Measurements from ENCODE around the gene LPIN3. TPM values are rescaled to one million over a fixed set of nuclear protein-coding genes. Genes with fewer than 3 reads are reported as not detected.

LPIN3 gene
- total RNA-seq, 1 donor from 2014 or later: 0.60 TPM

DNA sequence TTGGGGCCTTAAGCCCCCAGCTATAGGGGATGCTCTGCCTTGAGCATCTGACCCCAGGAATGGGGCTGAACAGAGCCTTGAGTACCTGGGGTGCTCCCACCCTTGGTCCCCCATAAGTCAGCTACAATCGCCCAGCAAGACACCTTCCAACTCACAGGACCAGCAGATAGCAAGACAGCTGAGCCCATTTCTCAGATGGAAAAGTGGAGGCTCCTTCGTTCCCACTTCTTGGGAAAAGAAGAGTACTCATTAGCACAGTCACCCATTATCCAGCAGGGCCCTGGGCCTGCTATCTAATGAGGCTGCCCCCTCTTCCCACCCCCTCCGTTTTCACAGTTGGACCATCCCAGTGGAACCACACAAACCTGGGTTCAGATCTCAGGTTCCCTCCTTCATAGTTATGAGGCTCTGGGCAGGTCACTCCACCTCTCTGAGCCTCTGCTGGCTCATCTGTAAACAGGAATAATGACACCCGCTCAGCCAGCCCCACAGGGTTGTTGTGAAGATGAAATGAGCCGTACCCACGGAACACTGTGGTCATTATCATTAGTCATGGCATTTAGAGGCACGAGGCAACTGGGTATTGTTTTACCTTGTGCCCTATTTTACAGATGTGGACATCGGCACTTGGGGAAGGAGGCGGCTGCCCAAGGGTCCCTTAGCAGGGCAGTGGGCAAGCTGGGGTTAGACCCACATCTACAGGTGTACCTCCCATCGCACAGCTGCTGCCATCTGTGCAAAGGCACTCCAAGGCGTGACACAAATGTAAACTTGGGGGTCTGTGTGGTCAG lies 4.5 kb downstream of the LPIN3 start:
- intact Hi-C loops (cut with micrococcal nuclease): no loop called here
- ChIA-PET CTCF (interaction anchor here (9.1 kb wide), 1 partner anchor 173 kb away, joined by 161 read pairs; no protein-coding TSS in a partner anchor), POLR2A (interaction anchor here (0.7 kb wide), 1 partner anchor 14 kb away, joined by 3 read pairs; no protein-coding TSS in a partner anchor)

DNA sequence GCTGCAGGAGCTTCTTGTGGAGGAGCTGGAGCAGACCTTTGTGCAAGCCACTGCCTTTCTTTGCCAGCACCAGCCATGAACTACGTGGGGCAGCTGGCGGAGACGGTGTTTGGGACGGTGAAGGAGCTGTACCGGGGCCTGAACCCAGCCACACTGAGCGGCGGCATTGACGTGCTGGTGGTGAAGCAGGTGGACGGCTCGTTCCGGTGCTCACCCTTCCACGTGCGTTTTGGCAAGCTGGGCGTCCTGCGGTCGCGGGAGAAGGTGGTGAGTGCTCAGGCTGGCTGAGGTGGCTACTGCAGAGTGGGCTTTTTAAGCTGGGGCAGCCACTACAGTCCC lies 5.1 kb downstream of the LPIN3 start:
- POLR2A ChIA-PET: no interaction called here
- Mint-ChIP-seq H3K27me3 (no peaks in the 10 kb centered on the region), H3K9me3 (no peaks in the 10 kb centered on the region), H3K36me3 (ENCODE audit: low read depth) (no peaks in the 10 kb centered on the region), H3K27ac (no peak overlapping the region), H3K4me3 (no peak overlapping the region), H3K4me1 (no peaks in the 10 kb centered on the region)
- CTCF ChIA-PET: no interaction called here
- no peak for ATAC-seq (ENCODE audit: low read depth)
- no peak for DNase-seq
- no peak for TF ChIP-seq CTCF (IDR thresholded peaks at IDR 0.05)
- intact Hi-C loops (cut with micrococcal nuclease): no loop called here

More for the DNA sequence above, 4.5 kb downstream of the LPIN3 start:
- Mint-ChIP-seq H3K4me3 (no peak overlapping the region), H3K27ac (no peak overlapping the region), H3K9me3 (no peaks in the 10 kb centered on the region), H3K27me3 (no peaks in the 10 kb centered on the region), H3K4me1 (peaks cover 6% of the 10 kb centered on the region), H3K36me3 (ENCODE audit: low read depth) (no peaks in the 10 kb centered on the region)
- no peak for TF ChIP-seq CTCF (IDR thresholded peaks at IDR 0.05)
- DNase-seq (no peak), ATAC-seq (ENCODE audit: low read depth) (no peak)

DNA sequence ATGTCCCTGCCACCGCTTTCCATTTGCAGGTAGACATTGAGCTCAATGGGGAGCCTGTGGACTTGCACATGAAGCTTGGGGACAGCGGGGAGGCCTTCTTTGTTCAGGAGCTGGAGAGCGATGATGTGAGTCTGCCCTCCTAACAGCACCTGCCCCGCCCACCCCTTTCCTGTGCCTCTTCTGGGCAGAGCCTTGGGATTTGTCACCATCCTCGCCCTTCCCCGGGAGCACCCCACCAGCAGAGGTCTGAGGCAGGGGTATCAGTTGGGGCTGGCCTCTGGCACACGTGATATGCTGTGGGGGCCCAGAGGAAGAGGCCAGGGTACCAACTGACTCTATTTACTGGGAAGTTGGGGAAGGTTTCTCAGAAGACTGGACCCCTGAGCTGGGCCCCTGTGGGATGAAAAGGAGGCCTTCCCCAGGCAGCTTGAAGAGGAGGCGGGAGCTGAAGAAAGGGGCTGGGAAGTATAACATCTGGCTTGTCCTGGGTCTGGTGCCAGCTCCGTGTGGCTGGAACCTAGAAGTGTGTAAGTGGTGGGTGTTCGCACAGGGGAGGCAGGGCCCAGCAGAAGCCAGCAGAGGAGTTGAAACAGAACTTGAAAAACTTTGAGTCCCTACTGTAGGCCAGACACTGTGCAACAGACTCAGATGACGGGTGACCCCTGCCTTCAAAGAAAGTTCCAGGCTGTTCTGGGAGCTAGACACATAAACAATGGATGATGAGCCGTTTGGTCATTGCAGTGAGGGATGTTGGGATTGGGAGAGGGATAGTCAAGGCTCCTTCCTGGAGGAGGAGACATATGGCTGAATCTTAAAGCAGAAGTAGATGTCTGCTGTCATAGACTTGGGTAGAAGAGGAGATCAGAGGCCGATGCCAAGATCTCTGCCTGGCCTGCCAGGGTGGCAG lies 7.2 kb downstream of the LPIN3 start:
- intact Hi-C loops (cut with micrococcal nuclease): no loop called here
- Mint-ChIP-seq H3K4me1 (no peaks in the 10 kb centered on the region), H3K4me3 (no peak overlapping the region), H3K27me3 (no peaks in the 10 kb centered on the region), H3K36me3 (ENCODE audit: low read depth) (no peaks in the 10 kb centered on the region), H3K27ac (no peak overlapping the region), H3K9me3 (no peaks in the 10 kb centered on the region)
- ATAC-seq (ENCODE audit: low read depth) (no peak), DNase-seq (no peak)
- POLR2A ChIA-PET: no interaction called here
- CTCF ChIA-PET: no interaction called here
- TF ChIP-seq CTCF (IDR thresholded peaks at IDR 0.05): no peak

GRCh38 chr20:41348430-41349172 lies 8.0 kb downstream of the LPIN3 start:
- no peaks in the 10 kb centered on the region for H3K27me3 Mint-ChIP-seq
- ChIA-PET CTCF (no interaction called here), POLR2A (no interaction called here)
- H3K4me3 Mint-ChIP-seq: no peak overlapping the region
- H3K9me3 Mint-ChIP-seq: no peaks in the 10 kb centered on the region
- H3K4me1 Mint-ChIP-seq: no peaks in the 10 kb centered on the region
- DNase-seq: no peak
- intact Hi-C loops (cut with micrococcal nuclease): no loop called here
- H3K36me3 Mint-ChIP-seq (ENCODE audit: low read depth): no peaks in the 10 kb centered on the region
- no peak for TF ChIP-seq CTCF (IDR thresholded peaks at IDR 0.05)
- no peak overlapping the region for H3K27ac Mint-ChIP-seq
- no peak for ATAC-seq (ENCODE audit: low read depth)

DNA sequence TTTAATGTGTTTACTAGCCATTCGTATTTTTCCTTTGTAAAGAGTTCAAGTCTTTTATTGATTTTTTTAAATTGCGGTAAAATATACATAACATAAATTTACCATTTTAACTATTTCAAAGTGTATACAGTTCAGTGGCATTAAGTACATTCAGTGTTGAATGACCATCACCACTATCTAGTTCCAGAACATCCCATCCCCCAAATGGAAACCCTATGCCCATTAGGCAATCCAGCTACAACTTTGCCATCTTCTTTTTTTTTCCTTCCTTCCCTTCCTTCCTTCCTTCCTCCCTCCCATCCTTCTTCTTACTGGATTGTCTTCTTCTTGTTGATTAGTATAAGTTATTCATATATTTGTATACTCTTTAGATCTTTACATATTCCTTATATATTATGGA lies 8.6 kb downstream of the LPIN3 start:
- Mint-ChIP-seq H3K4me1 (no peaks in the 10 kb centered on the region), H3K4me3 (no peak overlapping the region), H3K27me3 (no peaks in the 10 kb centered on the region), H3K9me3 (no peaks in the 10 kb centered on the region), H3K36me3 (ENCODE audit: low read depth) (no peaks in the 10 kb centered on the region), H3K27ac (no peak overlapping the region)
- ChIA-PET POLR2A (no interaction called here), CTCF (no interaction called here)
- intact Hi-C loops (cut with micrococcal nuclease): no loop called here
- ATAC-seq (ENCODE audit: low read depth) (no peak), DNase-seq (no peak)
- no peak for TF ChIP-seq CTCF (IDR thresholded peaks at IDR 0.05)

Data from activated B cell treated with CpG ODN at 0.5 μM for 24 hours (primary cell).